ENCODE results near the gene CXCR6. TPM values are rescaled to one million over a fixed set of nuclear protein-coding genes. Genes with fewer than 3 reads are reported as not detected.

Gene CXCR6
- total and polyA plus RNA-seq, 2 of the 8 experiments (the other 6 are each of a cell fraction or from before 2014, with no cell fraction given): not detected

GRCh38 chr3:45894015-45894414 lies 49.2 kb upstream of the CXCR6 start:
- H2BK12ac ChIP-seq (ENCODE audit: low read depth, low read length): no peak overlapping the region
- no peak for TF ChIP-seq TCF12 (IDR thresholded peaks at IDR 0.05; ENCODE audit: low read depth, low read length)
- no peak for TF ChIP-seq HDAC2 (IDR thresholded peaks at IDR 0.05; ENCODE audit: borderline replicate concordance in 1 of 2, low read depth in 2 of 2, low read length in 2 of 2)
- no peak for TF ChIP-seq TAF1 (IDR thresholded peaks at IDR 0.05; ENCODE audit: low read depth, low read length)
- no peak for TF ChIP-seq CHD2 (IDR thresholded peaks at IDR 0.05; ENCODE audit: low read length)
- TF ChIP-seq, protein P1, sequence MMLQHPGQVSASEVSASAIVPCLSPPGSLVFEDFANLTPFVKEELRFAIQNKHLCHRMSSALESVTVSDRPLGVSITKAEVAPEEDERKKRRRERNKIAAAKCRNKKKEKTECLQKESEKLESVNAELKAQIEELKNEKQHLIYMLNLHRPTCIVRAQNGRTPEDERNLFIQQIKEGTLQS (IDR thresholded peaks at IDR 0.05; ENCODE audit: insufficient read depth, low read depth, low read length): no peak
- no peak for TF ChIP-seq BCL11A (IDR thresholded peaks at IDR 0.05; ENCODE audit: low read depth in 2 of 2, low read length in 2 of 2)
- TF ChIP-seq EP300 (IDR thresholded peaks at IDR 0.05; ENCODE audit: borderline replicate concordance in 1 of 2, low read depth in 2 of 2, low read length in 2 of 2): no peak
- TF ChIP-seq CTBP2 (IDR thresholded peaks at IDR 0.05; ENCODE audit: borderline replicate concordance, insufficient read depth, insufficient read length, low read length): no peak
- no peak for TF ChIP-seq FOSL1 (IDR thresholded peaks at IDR 0.05; ENCODE audit: insufficient read depth, low read depth, low read length)
- no peak for TF ChIP-seq SIN3A (conservative IDR thresholded peaks at IDR 0.05 in 1 of 2, IDR thresholded peaks at IDR 0.05 in 1 of 2; ENCODE audit: low read depth in 1 of 2, low read length in 2 of 2)

More at GRCh38 chr3:45894015-45894414, 49.2 kb upstream of the CXCR6 start:
- POLR2A ChIA-PET (ENCODE audit: partially characterized antibody): no interaction called here
- Histone ChIP-seq H2BK20ac (ENCODE audit: low read length) (no peak overlapping the region), H3K79me2 (ENCODE audit: control insufficient read depth in 1 of 2, insufficient read depth in 2 of 2, low read length in 2 of 2) (no peaks in the 10 kb centered on the region), H3K4ac (replicated peaks; ENCODE audit: insufficient read length, low read depth, low read length) (no peak overlapping the region), H2BK5ac (ENCODE audit: low read depth, low read length) (no peak overlapping the region), H3K23me2 (ENCODE audit: low read depth, low read length) (no peaks in the 10 kb centered on the region), H3K4me3 (ENCODE audit: extremely low read depth in 1 of 4, insufficient read depth in 2 of 4, low read depth in 3 of 4, low read length in 4 of 4) (no peak overlapping the region), H3K36me3 (ENCODE audit: control insufficient read depth in 2 of 4, insufficient read depth in 4 of 4, low read length in 3 of 4) (no peaks in the 10 kb centered on the region), H3K23ac (ENCODE audit: insufficient read length) (no peak overlapping the region), H2AK5ac (ENCODE audit: low read depth, low read length) (no peak overlapping the region), H3K27me3 (replicated peaks in 1 of 4; ENCODE audit: control insufficient read depth in 3 of 4, extremely low read depth in 1 of 4, insufficient read depth in 3 of 4, low read length in 3 of 4) (no peaks in the 10 kb centered on the region), H3K56ac (replicated peaks; ENCODE audit: insufficient read length, low read depth, low read length) (no peak overlapping the region), H2AFZ (ENCODE audit: low read length) (no peak overlapping the region), H3K18ac (ENCODE audit: extremely low read depth, low read length) (no peak overlapping the region), H2BK15ac (ENCODE audit: low read length) (no peak overlapping the region), H4K20me1 (replicated peaks in 1 of 2; ENCODE audit: control insufficient read depth in 1 of 2, insufficient read depth in 2 of 2, low read length in 2 of 2) (no peaks in the 10 kb centered on the region), H3K14ac (ENCODE audit: insufficient read length) (no peak overlapping the region), H4K5ac (ENCODE audit: insufficient read length, low read depth, low read length) (no peak overlapping the region), H3K79me1 (ENCODE audit: low read depth, low read length) (no peaks in the 10 kb centered on the region), H3K4me2 (ENCODE audit: insufficient read depth in 1 of 2, low read depth in 2 of 2, low read length in 2 of 2) (no peak overlapping the region), H3K9ac (replicated peaks in 1 of 4; ENCODE audit: extremely low read depth in 1 of 4, low read depth in 3 of 4, low read length in 3 of 4) (no peak overlapping the region), H3K27ac (ENCODE audit: low read depth, low read length) (no peak overlapping the region), H4K8ac (ENCODE audit: extremely low read depth, insufficient read depth, low read length) (no peak overlapping the region), H3K4me1 (replicated peaks in 1 of 4; ENCODE audit: control insufficient read depth in 3 of 4, insufficient read depth in 4 of 4, low read length in 3 of 4) (peaks cover 0 to 3% (median 1%) of the 10 kb centered on the region in 4 experiments; a peak in 2 of 7 replicates), H4K91ac (replicated peaks; ENCODE audit: insufficient read length, low read length) (no peak overlapping the region), H2BK120ac (replicated peaks; ENCODE audit: low read depth, low read length) (no peak overlapping the region), H3K9me3 (ENCODE audit: insufficient read depth in 2 of 2, low read depth in 1 of 2, low read length in 1 of 2) (no peaks in the 10 kb centered on the region)
- FAIRE-seq (no peak), DNase-seq (ENCODE audit: low read depth in 1 of 2, low spot score in 2 of 2) (no peak)
- WGBS, 2 experiments (ENCODE audit: extremely low coverage in 1 of 2, insufficient coverage in 1 of 2, insufficient read length in 1 of 2, insufficient replicate concordance in 2 of 2, low coverage in 1 of 2, low lambda C conversion rate in 2 of 2, missing lambda C conversion rate in 1 of 2): 81% methylated on average over 6 of the region's 6 CpGs; no CpG with 5 or more reads in 1 of the 2 experiments
- CTCF ChIA-PET (ENCODE audit: partially characterized antibody): no interaction called here
